Omental fat pad (tissue), 4 donors: ENCODE measurements around the gene GALNT17. TPM values are rescaled to one million over a fixed set of nuclear protein-coding genes. Genes with fewer than 3 reads are reported as not detected.

Experiments
- ATAC-seq: fragments of 150-250 bp; one replicate; pipeline ENCODE4 v1.9.1; 2016; ENCODE audit warnings: mild to moderate bottlenecking, moderate library complexity; ENCODE audit not compliant: low FRiP score
- DNase-seq: peaks from one replicate; pipeline ENCODE4 v3.0.0-alpha.2; 2019; ENCODE audit warnings: low spot score
- total RNA-seq, 4 donors: library from RNA; depleted of rRNA; stranded (reverse); fragments of >200 nt; gene quantifications; one replicate each; pipeline ENCODE4 v1.1.0, GENCODE V29; 2016
- TF ChIP-seq, protein P1 (sequence below), 3 donors: fragments of 450-650 bp; IDR thresholded peaks; one replicate each; pipeline ENCODE4 v1.5.1; 2016 to 2017; ENCODE audit warnings: antibody characterized with exemption in 3 of 3, mild to moderate bottlenecking in 3 of 3, moderate library complexity in 2 of 3

The GALNT17 gene
- total RNA-seq, 4 donors from 2014 or later = 1.6 to 12.6 (median 2.9) TPM

DNA sequence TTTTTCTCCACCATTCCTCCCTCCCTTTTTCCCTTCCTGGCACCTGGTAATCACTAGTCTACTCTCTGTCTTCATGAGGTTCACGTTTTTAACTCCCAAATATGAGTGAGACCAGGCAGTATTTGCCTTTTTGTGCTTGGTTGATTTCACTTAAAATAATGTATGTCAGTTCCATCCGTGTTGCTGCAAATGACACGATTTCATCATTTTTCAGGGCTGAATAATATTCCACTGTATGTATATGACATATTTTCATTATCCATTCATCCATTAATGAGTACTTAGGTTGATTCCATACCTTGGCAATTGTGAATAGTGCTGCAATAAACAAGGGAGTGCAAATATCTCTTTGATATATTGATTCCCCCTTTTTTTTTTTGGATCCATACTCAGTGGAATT is 25.8 kb downstream of the GALNT17 start:
- ATAC-seq (no peak), DNase-seq (no peak)
- TF ChIP-seq, protein P1, sequence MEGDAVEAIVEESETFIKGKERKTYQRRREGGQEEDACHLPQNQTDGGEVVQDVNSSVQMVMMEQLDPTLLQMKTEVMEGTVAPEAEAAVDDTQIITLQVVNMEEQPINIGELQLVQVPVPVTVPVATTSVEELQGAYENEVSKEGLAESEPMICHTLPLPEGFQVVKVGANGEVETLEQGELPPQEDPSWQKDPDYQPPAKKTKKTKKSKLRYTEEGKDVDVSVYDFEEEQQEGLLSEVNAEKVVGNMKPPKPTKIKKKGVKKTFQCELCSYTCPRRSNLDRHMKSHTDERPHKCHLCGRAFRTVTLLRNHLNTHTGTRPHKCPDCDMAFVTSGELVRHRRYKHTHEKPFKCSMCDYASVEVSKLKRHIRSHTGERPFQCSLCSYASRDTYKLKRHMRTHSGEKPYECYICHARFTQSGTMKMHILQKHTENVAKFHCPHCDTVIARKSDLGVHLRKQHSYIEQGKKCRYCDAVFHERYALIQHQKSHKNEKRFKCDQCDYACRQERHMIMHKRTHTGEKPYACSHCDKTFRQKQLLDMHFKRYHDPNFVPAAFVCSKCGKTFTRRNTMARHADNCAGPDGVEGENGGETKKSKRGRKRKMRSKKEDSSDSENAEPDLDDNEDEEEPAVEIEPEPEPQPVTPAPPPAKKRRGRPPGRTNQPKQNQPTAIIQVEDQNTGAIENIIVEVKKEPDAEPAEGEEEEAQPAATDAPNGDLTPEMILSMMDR (IDR thresholded peaks at IDR 0.05) = no peak

- TF ChIP-seq, protein P1 (IDR thresholded peaks at IDR 0.05) = no peak
- DNase-seq = no peak
- no peak for ATAC-seq
Measured at GRCh38 chr7:71165708-71166107, 33.8 kb downstream of the GALNT17 start.

GRCh38 chr7:71171476-71171875 is 39.5 kb downstream of the GALNT17 start:
- ATAC-seq (no peak), DNase-seq (no peak)
- TF ChIP-seq, protein P1 (IDR thresholded peaks at IDR 0.05) = no peak

DNA sequence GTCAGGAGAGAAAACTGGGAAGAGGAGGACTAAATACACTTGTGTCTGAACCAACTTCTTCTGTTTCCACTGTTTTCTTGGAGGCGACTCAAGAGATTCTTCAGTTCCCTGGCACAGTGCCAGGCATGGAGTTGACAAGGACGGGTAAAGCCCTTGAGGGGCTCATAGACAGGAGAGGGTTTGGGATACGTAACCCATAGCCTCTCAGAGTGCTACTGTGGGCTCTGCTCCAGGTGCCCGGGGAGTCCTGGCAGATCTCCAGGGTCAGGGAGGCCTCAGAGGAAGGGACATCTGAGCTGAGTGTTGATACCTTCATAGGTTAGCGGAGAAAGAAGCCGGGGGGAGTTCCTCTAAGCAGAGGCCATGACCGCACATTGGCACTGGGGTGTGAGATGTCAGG is 42.0 kb downstream of the GALNT17 start:
- no peak for DNase-seq
- TF ChIP-seq, protein P1 (IDR thresholded peaks at IDR 0.05) = no peak
- no peak for ATAC-seq

- no peak for ATAC-seq
- no peak for DNase-seq
- TF ChIP-seq, protein P1 (IDR thresholded peaks at IDR 0.05) = no peak
Measured at GRCh38 chr7:71182438-71182935, 50.5 kb downstream of the GALNT17 start.

DNA sequence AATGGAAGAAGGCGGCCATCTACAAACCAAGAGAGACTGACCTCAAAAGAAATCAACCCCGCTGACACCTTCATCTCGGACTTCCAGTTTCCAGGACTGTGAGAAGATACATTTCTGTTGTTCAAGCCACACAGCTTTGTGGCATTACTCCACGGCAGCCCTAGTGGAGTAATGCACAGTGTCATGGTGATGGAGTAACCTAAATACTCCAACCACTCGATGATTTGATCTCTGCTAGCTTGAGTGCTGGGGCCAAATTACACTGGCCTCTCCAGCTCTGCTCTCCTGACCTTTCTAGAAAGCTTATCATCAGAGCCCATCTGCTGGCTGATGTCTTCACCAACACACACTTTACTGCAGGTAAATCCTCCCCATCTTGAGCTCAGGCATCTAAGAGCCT is 52.2 kb downstream of the GALNT17 start:
- DNase-seq (no peak), ATAC-seq (no peak)
- TF ChIP-seq, protein P1 (IDR thresholded peaks at IDR 0.05) = no peak

DNA sequence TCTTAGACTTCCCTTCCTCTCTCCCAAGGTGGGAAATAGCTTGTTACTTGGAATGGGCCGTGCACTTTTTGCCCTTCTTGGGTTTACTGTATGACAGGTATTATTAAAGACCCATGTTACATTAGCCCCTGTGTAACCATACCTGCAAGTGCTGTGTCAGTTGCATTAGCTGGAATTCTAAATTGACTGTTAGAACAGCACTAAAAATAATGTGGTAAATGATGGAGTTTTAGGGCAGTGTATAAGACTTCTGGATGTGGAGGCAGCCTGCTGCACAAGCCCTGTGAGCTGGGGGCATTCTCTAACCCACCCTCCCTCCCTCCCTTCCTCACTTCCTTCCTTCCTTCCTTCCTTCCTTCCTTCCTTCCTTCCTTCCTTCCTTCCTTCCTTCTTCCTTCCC is 52.7 kb downstream of the GALNT17 start:
- ATAC-seq (no peak), DNase-seq (no peak)
- TF ChIP-seq, protein P1 (IDR thresholded peaks at IDR 0.05) = no peak
